HEK293 (cell line): ENCODE results near the gene SLC25A22.

ENCODE experiments used
- CTCF ChIA-PET: fragments of 350-600 bp; formaldehyde crosslinking; extraction: SDS; loops from one replicate; lab custom pipeline; 2021; ENCODE audit warnings: antibody characterized with exemption; lab: Yijun Ruan, JAX
- POLR2A ChIA-PET: fragments of 300-600 bp; formaldehyde crosslinking; extraction: SDS; loops from one replicate; lab custom pipeline; 2020; ENCODE audit warnings: antibody characterized with exemption, inconsistent platforms; lab: Yijun Ruan, JAX
- H3K27ac ChIP-seq: fragments of 200-500 bp; sonication (Bioruptor generic); 2 replicates; pipeline ENCODE4 v1.5.1; 2014; ENCODE audit warnings: low read depth, low read length, control low read depth, inconsistent platforms; ENCODE audit errors: extremely low read depth
- H3K36me3 ChIP-seq, 2 experiments: fragments of 200-500 bp in 1 of 2; sonication (Bioruptor generic) in 1 of 2; 1 replicate in 1 of 2; 2 replicates in 1 of 2; pipeline ENCODE4 v1.5.1; 2014 to 2017; ENCODE audit warnings: inconsistent platforms in 2 of 2, low read length in 2 of 2; ENCODE audit not compliant: control insufficient read depth in 2 of 2, insufficient read depth in 1 of 2
- H3K4me1 ChIP-seq: fragments of 200-500 bp; sonication (Bioruptor generic); 2 replicates; pipeline ENCODE4 v1.5.1; 2014; ENCODE audit warnings: mild to moderate bottlenecking, low read length, inconsistent platforms; ENCODE audit not compliant: control insufficient read depth, insufficient read depth
- H3K4me3 ChIP-seq: 2 replicates; pipeline ENCODE4 v1.5.1; 2011; ENCODE audit warnings: low read depth, mild to moderate bottlenecking, control low read depth, low read length, moderate library complexity
- H3K9me3 ChIP-seq: fragments of 200-500 bp; sonication (Bioruptor generic); 2 replicates; pipeline ENCODE4 v1.5.1; 2014; ENCODE audit warnings: low read depth, low read length, inconsistent platforms; ENCODE audit not compliant: control insufficient read depth, insufficient read depth
- HIC1 ChIP-seq: fragments of 450-650 bp; formaldehyde crosslinking; IDR thresholded peaks from 2 replicates; pipeline ENCODE4 v1.5.1; 2016; ENCODE audit warnings: missing biosample characterization, missing genetic modification characterization
- KLF1 ChIP-seq: fragments of 450-650 bp; formaldehyde crosslinking; IDR thresholded peaks from 2 replicates; pipeline ENCODE4 v1.5.1; 2016; ENCODE audit warnings: missing biosample characterization, missing genetic modification characterization
- KLF17 ChIP-seq: fragments of 450-650 bp; formaldehyde crosslinking; IDR thresholded peaks from 2 replicates; pipeline ENCODE4 v1.5.1; 2016; ENCODE audit warnings: missing biosample characterization, missing genetic modification characterization
- MEIS1 ChIP-seq: sonication (generic); formaldehyde crosslinking; IDR thresholded peaks from 2 replicates; pipeline ENCODE4 v1.8.1; 2022; ENCODE audit warnings: missing genetic modification reagents, mild to moderate bottlenecking, borderline replicate concordance
- SCRT2 ChIP-seq: fragments of 450-650 bp; formaldehyde crosslinking; IDR thresholded peaks from 2 replicates; pipeline ENCODE4 v1.5.1; 2016; ENCODE audit warnings: missing biosample characterization, missing genetic modification characterization
- ZBTB20 ChIP-seq: fragments of 450-650 bp; formaldehyde crosslinking; IDR thresholded peaks from 2 replicates; pipeline ENCODE4 v1.5.1; 2016; ENCODE audit warnings: missing biosample characterization, missing genetic modification characterization
- ZFP69B ChIP-seq: fragments of 450-650 bp; formaldehyde crosslinking; IDR thresholded peaks from 2 replicates; pipeline ENCODE4 v1.5.1; 2016; ENCODE audit warnings: missing biosample characterization, missing genetic modification characterization
- ZIC2 ChIP-seq: fragments of 450-650 bp; formaldehyde crosslinking; IDR thresholded peaks from 2 replicates; pipeline ENCODE4 v1.5.1; 2016; ENCODE audit warnings: missing biosample characterization, missing genetic modification characterization
- ZNF155 ChIP-seq: fragments of 450-650 bp; formaldehyde crosslinking; IDR thresholded peaks from 2 replicates; pipeline ENCODE4 v1.5.1; 2016; ENCODE audit warnings: missing biosample characterization, missing genetic modification characterization
- ZNF157 ChIP-seq: fragments of 450-650 bp; formaldehyde crosslinking; IDR thresholded peaks from 2 replicates; pipeline ENCODE4 v1.5.1; 2016; ENCODE audit warnings: missing biosample characterization, missing genetic modification characterization
- ZNF221 ChIP-seq: fragments of 450-650 bp; formaldehyde crosslinking; IDR thresholded peaks from 2 replicates; pipeline ENCODE4 v1.5.1; 2017; ENCODE audit warnings: missing biosample characterization, missing genetic modification characterization, borderline replicate concordance
- ZNF23 ChIP-seq: fragments of 450-650 bp; formaldehyde crosslinking; IDR thresholded peaks from 2 replicates; pipeline ENCODE4 v1.5.1; 2016; ENCODE audit warnings: missing biosample characterization, missing genetic modification characterization, borderline replicate concordance
- ZNF311 ChIP-seq: fragments of 450-650 bp; formaldehyde crosslinking; IDR thresholded peaks from 2 replicates; pipeline ENCODE4 v1.5.1; 2017; ENCODE audit warnings: missing biosample characterization, missing genetic modification characterization, borderline replicate concordance
- ZNF391 ChIP-seq: fragments of 450-650 bp; formaldehyde crosslinking; IDR thresholded peaks from 2 replicates; pipeline ENCODE4 v1.5.1; 2016; ENCODE audit warnings: low read depth, missing biosample characterization, missing genetic modification characterization, borderline replicate concordance
- ZNF449 ChIP-seq: fragments of 450-650 bp; formaldehyde crosslinking; IDR thresholded peaks from 2 replicates; pipeline ENCODE4 v1.5.1; 2017; ENCODE audit warnings: missing biosample characterization, mild to moderate bottlenecking, missing genetic modification characterization, moderate library complexity
- ZNF514 ChIP-seq: fragments of 450-650 bp; formaldehyde crosslinking; IDR thresholded peaks from 2 replicates; pipeline ENCODE4 v1.5.1; 2016; ENCODE audit warnings: missing biosample characterization, missing genetic modification characterization
- ZNF654 ChIP-seq: fragments of 450-650 bp; formaldehyde crosslinking; IDR thresholded peaks from 2 replicates; pipeline ENCODE4 v1.5.1; 2016; ENCODE audit warnings: low read depth, missing biosample characterization, missing genetic modification characterization
- ZNF660 ChIP-seq: fragments of 450-650 bp; IDR thresholded peaks from 2 replicates; pipeline ENCODE4 v1.5.1; 2018; ENCODE audit warnings: missing biosample characterization, mild to moderate bottlenecking, missing genetic modification characterization
- ZNF670 ChIP-seq: fragments of 450-650 bp; formaldehyde crosslinking; IDR thresholded peaks from 2 replicates; pipeline ENCODE4 v1.5.1; 2016; ENCODE audit warnings: missing biosample characterization, missing genetic modification characterization, low read depth
- ZSCAN23 ChIP-seq: fragments of 450-650 bp; formaldehyde crosslinking; IDR thresholded peaks from 2 replicates; pipeline ENCODE4 v1.5.1; 2016; ENCODE audit warnings: missing biosample characterization, missing genetic modification characterization
- TF ChIP-seq, protein P1 (sequence below): fragments of 450-650 bp; formaldehyde crosslinking; IDR thresholded peaks from 2 replicates; pipeline ENCODE4 v1.5.1; 2016; ENCODE audit warnings: missing biosample characterization, missing genetic modification characterization, low read depth
- TF ChIP-seq, protein P2 (sequence below): fragments of 450-650 bp; formaldehyde crosslinking; IDR thresholded peaks from 2 replicates; pipeline ENCODE4 v1.5.1; 2016; ENCODE audit warnings: missing biosample characterization, missing genetic modification characterization

The SLC25A22 gene

DNA sequence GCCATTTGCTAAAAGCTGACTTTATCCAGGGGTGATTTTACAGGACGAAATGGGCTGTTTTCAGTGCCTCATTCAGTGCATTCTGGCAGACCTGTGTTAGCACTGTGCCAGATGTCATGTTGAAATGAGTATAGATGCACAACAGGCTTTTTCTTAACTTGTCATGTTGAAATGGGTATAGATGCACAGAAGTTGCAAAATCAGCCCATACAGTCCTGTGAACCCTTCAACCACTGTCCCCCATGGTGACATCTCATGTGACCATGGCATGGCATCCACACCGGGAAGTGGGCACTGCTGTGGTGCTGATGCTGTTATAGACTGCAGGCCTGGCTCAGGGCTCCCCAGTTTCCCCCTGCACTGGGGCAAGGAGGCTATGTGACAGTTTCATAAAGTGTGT, 48.4 kb downstream of the SLC25A22 start:
- Histone ChIP-seq H3K4me3 (no peak overlapping the region), H3K36me3 (peaks cover 0 to 14% of the 10 kb centered on the region in 2 experiments; a peak in 2 of 3 replicates), H3K4me1 (no peaks in the 10 kb centered on the region), H3K27ac (no peak overlapping the region), H3K9me3 (no peaks in the 10 kb centered on the region)
- CTCF ChIA-PET: interaction anchor here (0.7 kb wide), 1 partner anchor 11 kb away, joined by 3 read pairs; no protein-coding TSS in a partner anchor
- TF ChIP-seq SCRT2 (tag by site-specific recombination) (no peak), ZNF514 (tag by site-specific recombination) (no peak), KLF17 (tag by site-specific recombination) (no peak), ZNF221 (tag by site-specific recombination) (no peak), ZNF311 (no peak), ZFP69B (tag by site-specific recombination) (no peak), MEIS1 (CRISPR knock-in tag) (no peak), ZNF155 (tag by site-specific recombination) (no peak)
- TF ChIP-seq, protein P1, sequence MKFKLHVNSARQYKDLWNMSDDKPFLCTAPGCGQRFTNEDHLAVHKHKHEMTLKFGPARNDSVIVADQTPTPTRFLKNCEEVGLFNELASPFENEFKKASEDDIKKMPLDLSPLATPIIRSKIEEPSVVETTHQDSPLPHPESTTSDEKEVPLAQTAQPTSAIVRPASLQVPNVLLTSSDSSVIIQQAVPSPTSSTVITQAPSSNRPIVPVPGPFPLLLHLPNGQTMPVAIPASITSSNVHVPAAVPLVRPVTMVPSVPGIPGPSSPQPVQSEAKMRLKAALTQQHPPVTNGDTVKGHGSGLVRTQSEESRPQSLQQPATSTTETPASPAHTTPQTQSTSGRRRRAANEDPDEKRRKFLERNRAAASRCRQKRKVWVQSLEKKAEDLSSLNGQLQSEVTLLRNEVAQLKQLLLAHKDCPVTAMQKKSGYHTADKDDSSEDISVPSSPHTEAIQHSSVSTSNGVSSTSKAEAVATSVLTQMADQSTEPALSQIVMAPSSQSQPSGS: no peak
- POLR2A ChIA-PET: interaction anchor here (0.6 kb wide), 1 partner anchor 27 kb away, joined by 5 read pairs; the partner anchor contains the start of gene GATD1

GRCh38 chr11:748007-748359, 50.1 kb downstream of the SLC25A22 start:
- ChIA-PET POLR2A (interaction anchor here (0.5 to 1.9 kb wide), 10 partner anchors 16 to 172 kb away, joined by 3 to 12 read pairs (median 4); partner anchors contain the start of genes CEND1 and PHRF1), CTCF (interaction anchor here (0.5 to 1.4 kb wide), 5 partner anchors 10 to 146 kb away, joined by 3 to 6 read pairs (median 4); no protein-coding TSS in a partner anchor)
- H3K4me3 ChIP-seq: peak overlapping the region; percentile 97
- H3K4me1 ChIP-seq: no peaks in the 10 kb centered on the region
- H3K27ac ChIP-seq: peak overlapping the region; percentile 74; the same call in 1 of the 2 replicates
- H3K36me3 ChIP-seq: peaks cover 0 to 14% of the 10 kb centered on the region in 2 experiments; a peak in 2 of 3 replicates
- no peaks in the 10 kb centered on the region for H3K9me3 ChIP-seq
- TF ChIP-seq ZNF660 (no peak), ZNF157 (tag by site-specific recombination) (no peak), HIC1 (tag by site-specific recombination) (0 out of 2 replicates have a peak, but pooled peaks have one; percentile 37), ZNF23 (tag by site-specific recombination) (no peak), ZNF449 (tag by site-specific recombination) (0 out of 2 replicates have a peak, but pooled peaks have one; percentile 18), ZBTB20 (no peak), ZNF654 (tag by site-specific recombination) (no peak), KLF1 (tag by site-specific recombination) (no peak), ZIC2 (tag by site-specific recombination) (peak; percentile 64), ZNF391 (tag by site-specific recombination) (no peak), ZNF670 (tag by site-specific recombination) (no peak), KLF17 (tag by site-specific recombination) (no peak), ZSCAN23 (tag by site-specific recombination) (no peak)
- TF ChIP-seq, protein P2, sequence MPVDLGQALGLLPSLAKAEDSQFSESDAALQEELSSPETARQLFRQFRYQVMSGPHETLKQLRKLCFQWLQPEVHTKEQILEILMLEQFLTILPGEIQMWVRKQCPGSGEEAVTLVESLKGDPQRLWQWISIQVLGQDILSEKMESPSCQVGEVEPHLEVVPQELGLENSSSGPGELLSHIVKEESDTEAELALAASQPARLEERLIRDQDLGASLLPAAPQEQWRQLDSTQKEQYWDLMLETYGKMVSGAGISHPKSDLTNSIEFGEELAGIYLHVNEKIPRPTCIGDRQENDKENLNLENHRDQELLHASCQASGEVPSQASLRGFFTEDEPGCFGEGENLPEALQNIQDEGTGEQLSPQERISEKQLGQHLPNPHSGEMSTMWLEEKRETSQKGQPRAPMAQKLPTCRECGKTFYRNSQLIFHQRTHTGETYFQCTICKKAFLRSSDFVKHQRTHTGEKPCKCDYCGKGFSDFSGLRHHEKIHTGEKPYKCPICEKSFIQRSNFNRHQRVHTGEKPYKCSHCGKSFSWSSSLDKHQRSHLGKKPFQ (tag by site-specific recombination): no peak
